ENCODE measurements around the gene SH3BGRL2.

GRCh38 chr6:79650950-79651349 is 19.8 kb downstream of the SH3BGRL2 start:
- TF ChIP-seq CTCF (IDR thresholded peaks at IDR 0.05) (no peak), POLR2A (IDR thresholded peaks at IDR 0.05) (no peak), POLR2AphosphoS5 (IDR thresholded peaks at IDR 0.05) (no peak)

Measured in sigmoid colon (tissue), 4 donors.